ENCODE data around the gene NCAM1.

Gene NCAM1

GRCh38 chr11:113315811-113316210 lies 354.6 kb downstream of the NCAM1 start:
- H3K4me3 ChIP-seq (ENCODE audit: low read depth, low read length), result no peak overlapping the region
- TF ChIP-seq CTCF (IDR thresholded peaks at IDR 0.05; ENCODE audit: low read depth, low read length), result no peak

- H3K4me3 ChIP-seq (ENCODE audit: low read depth, low read length), result no peak overlapping the region
- no peak for TF ChIP-seq CTCF (IDR thresholded peaks at IDR 0.05; ENCODE audit: low read depth, low read length)
Measured at GRCh38 chr11:113316256-113316655, 355.0 kb downstream of the NCAM1 start.

GRCh38 chr11:113317339-113317738 lies 356.1 kb downstream of the NCAM1 start:
- H3K4me3 ChIP-seq (ENCODE audit: low read depth, low read length), result no peak overlapping the region
- no peak for TF ChIP-seq CTCF (IDR thresholded peaks at IDR 0.05; ENCODE audit: low read depth, low read length)

- no peak overlapping the region for H3K4me3 ChIP-seq (ENCODE audit: low read depth, low read length)
- TF ChIP-seq CTCF (IDR thresholded peaks at IDR 0.05; ENCODE audit: low read depth, low read length), result no peak
Measured at GRCh38 chr11:113319085-113319484, 357.9 kb downstream of the NCAM1 start.

- H3K4me3 ChIP-seq (ENCODE audit: low read depth, low read length), result no peak overlapping the region
- no peak for TF ChIP-seq CTCF (IDR thresholded peaks at IDR 0.05; ENCODE audit: low read depth, low read length)
Measured at GRCh38 chr11:113322158-113322557, 360.9 kb downstream of the NCAM1 start.

GRCh38 chr11:113324250-113324649 lies 363.0 kb downstream of the NCAM1 start:
- TF ChIP-seq CTCF (IDR thresholded peaks at IDR 0.05; ENCODE audit: low read depth, low read length), result no peak
- H3K4me3 ChIP-seq (ENCODE audit: low read depth, low read length), result no peak overlapping the region

Data from WI38 (cell line).